GM21619 (cell line): Measurements from ENCODE around the gene TUBA3E.
"Not testable (repeated sequence)": the region's sequence is repeated elsewhere in the genome, so short reads cannot be mapped to it uniquely, and the experiment has no call there.

Experiments
- ATAC-seq: cut with Tn5 transposase; IDR thresholded peaks from one replicate; pipeline ENCODE4 v1.9.1; 2021; ENCODE audit not compliant: unreplicated experiment

The TUBA3E gene

GRCh38 chr2:130165293-130166016 is 32.8 kb downstream of the TUBA3E start:
- ATAC-seq: no peak

GRCh38 chr2:130162968-130163367 is 35.3 kb downstream of the TUBA3E start:
- no peak for ATAC-seq

GRCh38 chr2:130162486-130162885 is 35.8 kb downstream of the TUBA3E start:
- ATAC-seq: not testable (repeated sequence)

GRCh38 chr2:130160838-130161705 is 37.2 kb downstream of the TUBA3E start:
- ATAC-seq: not testable (repeated sequence)

DNA sequence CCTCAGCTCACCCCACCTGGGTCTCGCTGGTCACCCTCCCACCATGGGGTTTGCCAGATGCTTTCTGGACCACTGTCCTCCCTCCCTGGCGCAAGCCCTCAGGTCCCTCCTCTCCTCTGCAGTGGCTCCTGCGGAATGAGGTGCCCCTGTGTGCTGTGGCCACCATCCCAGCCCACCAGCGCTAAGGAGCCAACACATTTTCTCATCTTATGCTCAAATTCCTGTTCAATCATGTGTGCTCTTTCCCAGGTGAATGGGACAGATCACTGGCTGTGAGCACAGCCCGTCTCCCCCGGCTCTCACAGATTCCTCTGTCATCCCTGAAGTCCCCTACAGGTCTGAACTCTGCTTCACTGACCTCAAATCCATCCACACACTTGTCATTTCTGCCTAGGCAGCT is 38.1 kb downstream of the TUBA3E start:
- no peak for ATAC-seq

- not testable (repeated sequence) for ATAC-seq
Observed at GRCh38 chr2:130159376-130159775, 38.9 kb downstream of the TUBA3E start.

DNA sequence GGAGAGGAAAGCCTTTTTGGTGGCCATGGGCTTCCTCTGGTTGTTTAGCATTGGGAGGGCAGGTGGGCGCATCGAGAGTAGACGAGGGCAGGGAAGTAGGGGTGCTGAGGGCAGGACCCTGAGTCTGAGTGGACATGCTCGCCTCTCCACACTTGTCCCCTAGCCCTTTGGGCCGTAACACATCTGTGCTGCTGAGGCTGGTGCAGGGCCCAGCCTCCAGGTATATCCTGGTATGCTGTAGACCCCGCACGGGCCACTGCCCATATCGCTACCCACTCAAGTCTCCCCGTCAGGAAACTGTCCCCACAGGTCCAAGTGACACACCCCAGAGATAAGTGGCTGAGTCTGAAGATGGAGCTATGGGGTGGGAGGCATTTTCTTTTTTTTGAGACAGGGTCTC is 39.6 kb downstream of the TUBA3E start:
- no peak for ATAC-seq

GRCh38 chr2:130157825-130158514 is 40.3 kb downstream of the TUBA3E start:
- ATAC-seq: peak; percentile 91

DNA sequence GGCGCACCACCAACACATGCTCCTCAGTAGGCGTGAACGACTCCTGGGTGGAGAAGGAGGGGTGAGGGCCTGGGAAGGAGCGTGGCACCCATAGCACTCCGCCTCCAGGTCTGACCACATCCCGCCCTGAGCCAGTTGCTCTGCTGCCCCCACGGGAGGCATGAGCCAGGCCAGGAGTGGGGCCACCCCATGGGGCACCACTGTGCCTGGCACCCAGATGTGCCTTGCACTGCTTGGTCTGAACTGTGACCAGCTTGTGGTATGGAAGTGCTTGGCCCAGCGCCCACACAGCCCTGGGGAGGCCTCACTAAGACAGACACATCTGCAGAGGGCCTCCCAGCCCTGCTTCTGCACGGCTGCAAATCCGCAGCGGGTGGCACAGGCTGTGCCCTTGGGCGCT is 40.9 kb downstream of the TUBA3E start:
- ATAC-seq: peak; percentile 28

- no peak for ATAC-seq
Observed at GRCh38 chr2:130156624-130157004, 41.6 kb downstream of the TUBA3E start.

DNA sequence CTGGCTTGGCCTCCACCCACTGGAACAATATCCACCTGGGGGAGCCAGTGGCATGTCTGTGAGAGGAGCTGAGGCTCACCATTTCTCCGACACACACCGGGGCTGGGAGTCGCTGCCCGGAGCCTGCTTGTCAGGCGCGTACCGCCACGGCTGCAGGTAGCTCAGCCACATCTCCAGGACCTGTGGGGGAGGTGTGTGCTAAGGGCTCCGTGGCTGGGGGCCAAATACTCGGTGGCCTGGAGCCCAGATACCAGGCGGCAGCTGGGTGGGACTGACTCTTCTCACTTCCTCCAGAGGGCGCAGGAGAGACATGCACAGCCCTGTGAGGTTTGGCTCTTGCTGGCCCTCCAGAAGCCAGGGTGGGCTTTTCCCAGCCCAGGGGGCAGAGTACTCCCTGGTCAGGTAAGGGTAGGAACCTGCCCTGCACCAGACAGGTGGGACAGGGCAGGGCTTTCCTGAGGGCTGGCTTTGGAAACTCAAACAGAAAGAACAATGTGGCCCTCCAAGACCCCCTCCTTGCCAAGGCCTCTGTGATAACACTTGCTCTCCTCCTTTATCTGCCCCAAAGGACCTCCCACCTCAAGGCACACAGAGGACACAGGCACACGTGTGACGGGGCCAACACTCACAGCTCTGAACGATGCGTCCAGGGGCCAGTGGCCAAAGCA is 42.1 kb downstream of the TUBA3E start:
- not testable (repeated sequence) for ATAC-seq

DNA sequence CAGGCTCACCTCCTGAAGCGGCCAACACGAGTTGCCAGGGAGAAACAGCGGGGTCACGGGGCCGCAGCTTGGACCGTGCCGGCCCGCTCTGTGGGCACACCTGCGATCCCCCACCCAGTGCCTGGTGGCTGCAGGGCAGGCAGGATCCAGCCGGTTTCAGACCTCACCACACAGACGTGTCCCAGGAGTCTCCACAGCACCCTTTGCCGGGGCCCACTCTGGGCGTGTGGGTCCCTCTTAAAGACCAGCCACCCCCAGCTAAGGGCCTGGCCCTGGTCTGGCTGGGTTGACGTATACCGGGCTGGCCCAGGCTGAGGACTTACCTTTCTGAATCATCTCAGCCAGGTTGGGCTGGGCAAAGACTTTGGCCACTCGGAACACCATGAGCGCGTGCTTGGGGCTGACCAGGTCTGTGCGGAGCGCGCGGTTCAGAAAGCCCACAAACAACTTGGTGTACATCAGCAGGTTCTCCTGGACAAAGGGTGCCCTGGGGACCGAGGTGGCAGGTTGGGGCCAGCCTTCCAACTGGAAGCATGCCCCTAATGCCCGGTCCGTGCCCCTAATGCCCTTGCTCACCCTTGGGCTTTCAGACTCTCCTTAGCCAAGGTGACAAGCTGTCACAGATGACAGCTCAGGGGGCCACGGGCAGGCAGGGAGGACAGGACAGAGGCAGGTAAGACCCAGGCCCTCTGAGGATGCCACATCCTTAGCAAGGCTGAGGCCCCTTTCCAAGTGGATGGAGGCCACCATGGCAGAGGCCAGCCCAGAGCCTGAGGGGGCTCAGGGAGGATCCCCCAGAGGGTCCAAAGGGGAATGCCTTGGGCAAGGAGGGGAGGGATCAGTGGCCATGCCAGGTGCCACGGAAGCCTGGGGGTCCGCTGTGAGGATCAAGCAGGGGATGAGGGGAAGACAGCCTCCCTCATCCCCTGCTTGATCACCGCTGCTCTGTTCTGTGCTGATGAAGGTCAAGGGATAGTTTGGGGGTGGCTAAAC is 43.2 kb downstream of the TUBA3E start:
- no peak for ATAC-seq

DNA sequence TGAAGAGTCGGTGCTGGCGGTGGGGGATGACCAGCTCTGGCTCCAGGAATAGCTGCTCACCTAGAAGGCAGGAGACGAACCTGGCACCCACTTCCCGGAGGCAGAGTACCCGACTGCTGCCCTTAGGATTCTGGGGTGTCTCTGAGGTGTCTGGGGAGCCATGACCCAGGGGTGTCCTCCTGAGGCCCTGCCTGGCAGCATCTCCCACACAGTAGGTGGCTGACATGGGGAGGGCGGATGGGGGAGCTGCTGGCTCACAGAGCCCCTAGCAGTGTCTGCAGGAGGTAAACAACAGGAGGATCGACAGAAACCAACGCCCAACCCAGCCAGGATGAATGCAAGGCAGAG is 43.8 kb downstream of the TUBA3E start:
- not testable (repeated sequence) for ATAC-seq

GRCh38 chr2:130153721-130154422 is 44.4 kb downstream of the TUBA3E start:
- ATAC-seq: not testable (repeated sequence)

- no peak for ATAC-seq
Observed at GRCh38 chr2:130152816-130153595, 45.2 kb downstream of the TUBA3E start.

GRCh38 chr2:130152136-130152815 is 46.0 kb downstream of the TUBA3E start:
- not testable (repeated sequence) for ATAC-seq

DNA sequence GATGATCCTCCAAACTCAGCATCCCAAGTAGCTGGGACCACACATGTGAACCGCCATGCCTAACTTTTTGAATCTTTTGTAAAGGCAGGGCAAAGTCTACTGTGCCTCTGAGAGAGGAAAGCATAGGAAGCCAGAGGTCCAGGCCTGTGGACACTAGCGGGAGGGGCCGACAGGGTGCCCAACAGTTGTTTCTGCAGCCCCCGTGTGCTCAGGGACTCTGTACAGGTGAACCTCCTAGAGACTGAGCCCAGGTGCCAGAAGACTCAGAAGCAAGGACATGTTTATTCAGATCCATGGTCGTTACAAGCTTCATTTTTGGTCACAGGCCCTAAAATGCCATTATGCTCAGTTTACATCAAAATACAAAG is 47.1 kb downstream of the TUBA3E start:
- ATAC-seq: not testable (repeated sequence)
